Measurements from ENCODE around the gene TWSG1.

- TF ChIP-seq POLR2AphosphoS5 (IDR thresholded peaks at IDR 0.05) (no peak), POLR2A (IDR thresholded peaks at IDR 0.05) (no peak), CTCF (IDR thresholded peaks at IDR 0.05) (no peak)
These were observed 66.6 kb downstream of the TWSG1 start for GRCh38 chr18:9401176-9401575.

Data from gastroesophageal sphincter (tissue), 3 donors.